Frontal cortex (tissue), 4 donors: ENCODE data around the gene RALGPS1. TPM values are rescaled to one million over a fixed set of nuclear protein-coding genes. Genes with fewer than 3 reads are reported as not detected.

Experiments
- DNase-seq, 2 donors: peaks; one replicate each; pipeline ENCODE4 v3.0.0; 2012; ENCODE audit warnings: low spot score in 2 of 2
- FAIRE-seq: peaks from 2 replicates; lab custom pipeline; 2012; peaks lifted over from hg19 to GRCh38; lab: Jason Lieb, UNC
- total RNA-seq: library from RNA; depleted of rRNA; stranded (reverse); fragments of >200 nt; gene quantifications from one replicate; pipeline ENCODE4 v1.2.3, GENCODE V29; 2014
- donor health status: control.
- donor health status: control.
- donor health status: control.

Gene RALGPS1
- total RNA-seq, 1 donor from 2014 or later: 53.8 TPM

DNA sequence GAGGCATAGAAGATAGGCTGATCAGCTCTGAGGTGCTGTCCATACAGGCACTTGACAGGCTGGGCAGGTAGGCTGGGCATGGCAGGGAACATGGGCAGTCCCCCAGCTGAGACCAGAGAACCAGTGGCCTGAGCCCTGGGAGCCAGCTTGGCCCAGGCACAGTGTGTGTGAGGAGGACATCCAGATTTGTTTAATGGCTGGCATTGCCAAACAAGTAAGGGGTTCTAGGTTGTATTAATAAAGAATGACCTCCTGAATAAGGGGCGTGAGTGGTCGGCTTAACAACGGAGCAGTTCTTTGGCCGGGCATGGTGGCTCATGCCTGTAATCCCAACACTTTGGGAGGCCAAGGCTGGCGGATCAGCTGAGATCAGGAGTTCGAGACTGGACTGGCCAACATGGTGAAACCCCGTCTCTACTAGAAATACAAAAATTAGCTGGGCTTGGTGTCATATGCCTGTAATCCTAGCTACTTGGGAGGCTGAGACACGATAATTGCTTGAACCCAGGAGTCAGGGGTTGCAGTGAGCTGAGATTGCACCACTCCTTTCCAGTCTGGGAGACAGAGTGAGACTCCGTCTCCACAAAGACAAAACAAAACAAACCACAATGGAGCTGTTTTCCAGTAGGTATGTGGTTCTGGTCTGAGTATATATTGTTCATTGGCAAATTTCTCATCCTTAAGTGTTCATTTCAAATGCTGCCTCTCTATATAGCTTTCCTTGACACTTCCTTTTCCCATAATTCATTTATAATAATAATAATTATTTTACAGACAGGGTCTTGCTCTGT is 151.7 kb downstream of the RALGPS1 start:
- FAIRE-seq: no peak
- no peak for DNase-seq

- FAIRE-seq: no peak
- DNase-seq: no peak
Observed at GRCh38 chr9:127066851-127067136, 152.2 kb downstream of the RALGPS1 start.

DNA sequence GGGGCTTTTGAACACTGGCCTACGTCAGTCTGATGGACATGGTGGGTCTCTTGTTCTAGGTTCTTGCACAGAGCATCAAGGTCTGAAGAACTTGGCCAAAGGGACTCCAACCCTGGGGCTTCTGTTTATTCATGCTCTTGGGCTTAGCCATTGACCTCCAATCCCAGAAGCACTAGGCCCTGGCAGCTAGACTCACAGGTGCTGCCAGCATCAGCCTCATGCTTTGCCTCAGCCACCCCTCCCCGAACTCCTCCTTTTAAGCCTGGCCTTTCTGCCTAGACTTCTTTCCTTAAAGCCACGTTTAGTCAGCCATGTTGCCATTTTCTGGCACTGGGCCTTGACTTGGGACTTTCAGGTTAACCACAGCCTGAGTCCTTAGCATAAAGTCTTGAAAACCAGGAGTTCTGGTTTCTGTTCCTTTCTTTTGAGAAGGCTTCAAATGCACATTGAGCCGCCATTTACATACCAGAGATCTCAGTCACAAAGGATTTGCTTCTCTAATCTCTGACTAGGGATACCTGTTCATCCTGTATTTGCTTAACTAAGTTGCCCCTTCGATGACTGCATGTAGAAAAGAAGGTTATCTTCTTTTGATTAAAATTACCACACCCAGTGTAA is 153.1 kb downstream of the RALGPS1 start:
- DNase-seq: no peak
- FAIRE-seq: no peak

DNA sequence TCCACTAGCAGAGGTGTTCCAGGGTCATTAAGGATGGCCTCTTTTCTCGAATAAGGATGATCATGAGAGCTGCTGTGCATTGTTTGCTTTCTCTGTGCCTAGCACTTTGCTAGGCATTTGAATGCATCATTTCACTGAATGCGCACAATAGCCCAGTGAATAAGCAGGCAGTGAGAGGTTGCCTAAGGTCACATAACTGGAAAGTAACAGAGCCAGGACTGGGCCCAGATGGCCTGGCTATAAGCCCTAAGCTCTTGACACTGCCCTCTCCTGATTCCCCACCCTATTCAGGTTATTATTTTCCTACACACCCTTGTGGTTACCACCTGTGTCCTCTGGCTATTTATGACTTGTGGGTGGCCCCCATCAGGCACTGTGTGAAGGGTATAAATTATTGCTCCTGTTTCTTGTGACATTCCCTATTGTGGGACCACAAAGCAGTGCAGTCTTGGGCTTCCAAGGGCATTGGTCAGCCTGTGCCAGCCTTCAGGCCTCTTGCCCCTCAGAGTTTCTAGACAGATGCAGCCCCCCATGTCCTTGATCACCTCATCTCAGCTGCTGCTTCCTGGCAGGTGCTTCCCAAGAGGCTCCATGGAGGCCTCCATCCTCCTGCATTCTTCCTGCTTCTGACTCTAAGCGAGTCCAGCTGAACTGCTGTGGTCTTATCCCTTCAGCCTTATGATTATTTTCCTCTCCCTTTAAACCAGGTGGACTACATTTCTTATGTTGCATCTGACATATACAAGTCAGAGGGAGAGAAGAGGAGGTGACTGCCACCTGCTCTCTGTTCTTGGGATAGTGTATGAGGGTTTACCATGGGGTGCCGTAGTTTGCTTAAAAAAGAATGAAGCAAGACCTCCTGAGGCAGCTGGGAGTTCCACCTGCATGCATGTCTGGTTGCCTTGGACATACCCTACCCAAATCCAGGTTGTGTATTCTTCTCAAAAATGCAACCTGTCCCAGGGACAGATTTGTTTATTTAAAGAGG is 160.3 kb downstream of the RALGPS1 start:
- DNase-seq (no peak), FAIRE-seq (no peak)

- no peak for FAIRE-seq
- DNase-seq: no peak
Observed at GRCh38 chr9:127075624-127076372, 161.2 kb downstream of the RALGPS1 start.

GRCh38 chr9:127076860-127077643 is 162.5 kb downstream of the RALGPS1 start:
- FAIRE-seq: no peak

GRCh38 chr9:127077644-127077946 is 163.0 kb downstream of the RALGPS1 start:
- FAIRE-seq: no peak
- no peak for DNase-seq

More at GRCh38 chr9:127076860-127077643, 162.5 kb downstream of the RALGPS1 start:
- DNase-seq: no peak

- no peak for FAIRE-seq
- no peak for DNase-seq
Observed at GRCh38 chr9:127078336-127078735, 163.8 kb downstream of the RALGPS1 start.

DNA sequence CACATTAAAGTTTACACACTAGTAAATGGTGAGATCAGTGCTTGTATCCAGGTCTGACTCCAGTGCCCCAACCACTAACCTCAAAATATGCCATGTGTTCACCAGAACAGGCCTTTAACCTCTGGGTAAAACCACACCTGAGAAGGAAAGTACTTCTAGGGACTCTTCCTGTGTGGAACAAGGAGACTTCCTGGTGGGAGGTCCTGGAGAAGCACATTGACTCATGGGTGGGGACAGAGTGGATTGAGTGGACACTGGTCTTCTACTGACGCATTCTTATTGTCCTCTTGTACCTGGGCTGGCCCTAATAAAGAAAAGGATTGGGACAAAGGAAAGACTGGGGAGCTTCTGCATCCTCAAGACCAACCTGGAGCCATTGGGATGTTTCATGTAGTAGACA is 164.4 kb downstream of the RALGPS1 start:
- no peak for FAIRE-seq

DNA sequence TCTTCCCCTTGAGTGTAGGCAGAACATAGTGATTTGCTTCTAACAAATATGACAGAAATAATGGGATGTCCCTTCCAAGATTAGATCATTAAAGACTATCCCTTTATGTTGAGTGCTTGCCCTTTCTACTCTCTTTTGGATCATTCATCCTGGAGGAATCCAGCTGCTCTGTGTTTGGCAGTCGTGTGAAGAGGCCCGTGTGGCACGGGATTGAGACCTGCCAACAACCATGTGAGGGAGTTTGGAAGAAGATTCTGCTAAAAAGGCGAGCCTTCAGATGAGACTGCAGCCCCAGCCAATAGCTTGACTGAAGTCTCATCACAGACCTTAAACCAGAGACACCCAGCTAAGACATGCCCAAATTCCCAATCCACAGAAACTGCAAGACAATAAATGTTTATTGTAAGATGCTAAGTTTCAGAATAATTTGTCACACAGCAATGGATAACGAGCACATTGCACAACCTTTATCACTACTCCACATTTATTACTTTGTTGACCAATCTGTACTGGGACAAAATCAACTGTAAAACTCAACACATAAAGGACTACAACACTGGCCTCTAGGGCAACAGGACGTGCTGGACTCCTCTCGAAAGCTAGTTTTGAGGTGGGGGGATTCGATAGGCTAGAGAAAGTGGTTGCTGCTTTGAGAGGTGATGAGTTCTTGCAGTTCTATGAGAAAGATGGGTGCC is 165.0 kb downstream of the RALGPS1 start:
- FAIRE-seq: no peak
- no peak for DNase-seq

More for the DNA sequence above, 164.4 kb downstream of the RALGPS1 start:
- no peak for DNase-seq

GRCh38 chr9:127081250-127082185 is 166.9 kb downstream of the RALGPS1 start:
- no peak for DNase-seq

GRCh38 chr9:127083138-127083980 is 168.8 kb downstream of the RALGPS1 start:
- FAIRE-seq (no peak), DNase-seq (no peak)

More at GRCh38 chr9:127081250-127082185, 166.9 kb downstream of the RALGPS1 start:
- no peak for FAIRE-seq

GRCh38 chr9:127084076-127085039 is 169.8 kb downstream of the RALGPS1 start:
- FAIRE-seq (no peak), DNase-seq (no peak)

GRCh38 chr9:127085186-127085585 is 170.6 kb downstream of the RALGPS1 start:
- DNase-seq (no peak), FAIRE-seq (no peak)

- no peak for DNase-seq
- no peak for FAIRE-seq
Observed at GRCh38 chr9:127086771-127087170, 172.2 kb downstream of the RALGPS1 start.
